ENCODE measurements around the gene RNF26.

- TF ChIP-seq CTCF (IDR thresholded peaks at IDR 0.05) (no peak), POLR2A (IDR thresholded peaks at IDR 0.05) (no peak)
Observed at GRCh38 chr11:119351232-119351631, 16.9 kb downstream of the RNF26 start.
